Immature natural killer cell (primary cell): ENCODE data around the gene DDX11. TPM values are rescaled to one million over a fixed set of nuclear protein-coding genes. Genes with fewer than 3 reads are reported as not detected.
A peak's percentile ranks its signal among the peaks of the same experiment; 100 is the strongest.
"Not testable (repeated sequence)": the region's sequence is repeated elsewhere in the genome, so short reads cannot be mapped to it uniquely, and the experiment has no call there.

Experiments used
- DNase-seq, 3 donors: peaks; one replicate each; pipeline ENCODE4 v3.0.0; 2022; ENCODE audit warnings: mixed read lengths in 1 of 3
- H3K27ac Mint-ChIP-seq, 6 donors: one replicate each; pipeline ENCODE4 v1.8.0; 2020; ENCODE audit warnings: mixed read lengths in 6 of 6, mild to moderate bottlenecking in 5 of 6, inconsistent platforms in 4 of 6, moderate library complexity in 3 of 6
- H3K27me3 Mint-ChIP-seq, 3 donors: one replicate each; pipeline ENCODE4 v1.8.0; 2020 to 2021; ENCODE audit warnings: low read depth in 3 of 3, mild to moderate bottlenecking in 3 of 3, mixed read lengths in 3 of 3, moderate library complexity in 3 of 3, inconsistent platforms in 1 of 3
- H3K36me3 Mint-ChIP-seq, 3 donors: one replicate each; pipeline ENCODE4 v1.8.0; 2020; ENCODE audit warnings: mixed read lengths in 3 of 3, inconsistent platforms in 2 of 3, mild to moderate bottlenecking in 2 of 3
- H3K4me1 Mint-ChIP-seq, 2 donors: one replicate each; pipeline ENCODE4 v1.8.0; 2020; ENCODE audit warnings: inconsistent platforms in 2 of 2, mild to moderate bottlenecking in 2 of 2, mixed read lengths in 2 of 2, moderate library complexity in 1 of 2
- H3K4me3 Mint-ChIP-seq, 5 donors: one replicate each; pipeline ENCODE4 v1.8.0; 2020; ENCODE audit warnings: mild to moderate bottlenecking in 5 of 5, mixed read lengths in 5 of 5, inconsistent platforms in 3 of 5, moderate library complexity in 3 of 5
- H3K9me3 Mint-ChIP-seq, 6 donors: one replicate each; pipeline ENCODE4 v1.8.0; 2020; ENCODE audit warnings: mild to moderate bottlenecking in 6 of 6, mixed read lengths in 6 of 6, inconsistent platforms in 4 of 6, moderate library complexity in 3 of 6
- polyA plus RNA-seq, 3 donors: library from polyadenylated mRNA; unstranded; fragments of 300-500 nt; fragmentation: Illumina TruSeq; gene quantifications; one replicate each; pipeline ENCODE4 v1.2.3, GENCODE V29; 2021

DDX11 gene
- polyA plus RNA-seq, 3 donors from 2014 or later = 5.4 to 14.7 TPM; not detected in 1

GRCh38 chr12:31041033-31041564, 32.6 kb upstream of the DDX11 start:
- no peaks in the 10 kb centered on the region for H3K36me3 Mint-ChIP-seq
- no peak for DNase-seq
- no peak overlapping the region for H3K27ac Mint-ChIP-seq
- H3K4me1 Mint-ChIP-seq = no peaks in the 10 kb centered on the region
- no peak overlapping the region for H3K4me3 Mint-ChIP-seq
- H3K9me3 Mint-ChIP-seq = no peaks in the 10 kb centered on the region
- H3K27me3 Mint-ChIP-seq = peaks cover 0 to 9% (median 0%) of the 10 kb centered on the region in 3 donors

GRCh38 chr12:31050143-31050542, 23.5 kb upstream of the DDX11 start:
- not testable (repeated sequence) for H3K9me3 Mint-ChIP-seq, H3K36me3 Mint-ChIP-seq, H3K4me3 Mint-ChIP-seq, DNase-seq, H3K27me3 Mint-ChIP-seq
- Mint-ChIP-seq H3K27ac (peak overlapping the region in 1 of 6 donors; percentile 39), H3K4me1 (peaks cover 11 to 13% of the 10 kb centered on the region in 2 donors)

- H3K27ac Mint-ChIP-seq, H3K9me3 Mint-ChIP-seq, DNase-seq, H3K4me3 Mint-ChIP-seq, H3K27me3 Mint-ChIP-seq, H3K36me3 Mint-ChIP-seq: not testable (repeated sequence)
- peaks cover 11 to 13% of the 10 kb centered on the region in 2 donors for H3K4me1 Mint-ChIP-seq
These were observed 23.1 kb upstream of the DDX11 start for GRCh38 chr12:31050548-31050947.

- H3K36me3 Mint-ChIP-seq, H3K9me3 Mint-ChIP-seq, H3K27me3 Mint-ChIP-seq: not testable (repeated sequence)
- DNase-seq = peak; percentile 7 to 14 (median 9)
- Mint-ChIP-seq H3K4me3 (peak overlapping the region in 2 of 5 donors; percentile 4 to 44), H3K4me1 (peaks cover 11 to 13% of the 10 kb centered on the region in 2 donors), H3K27ac (peak overlapping the region in 5 of 6 donors; percentile 7 to 62 (median 52))
These were observed 22.0 kb upstream of the DDX11 start for GRCh38 chr12:31051692-31052091.

GRCh38 chr12:31052121-31052520, 21.5 kb upstream of the DDX11 start:
- peak overlapping the region in 2 of 5 donors; percentile 4 to 44 for H3K4me3 Mint-ChIP-seq
- H3K4me1 Mint-ChIP-seq = peaks cover 11 to 13% of the 10 kb centered on the region in 2 donors
- H3K27ac Mint-ChIP-seq = peak overlapping the region in 3 of 6 donors; percentile 6 to 53 (median 52)
- not testable (repeated sequence) for H3K9me3 Mint-ChIP-seq, H3K27me3 Mint-ChIP-seq, H3K36me3 Mint-ChIP-seq, DNase-seq

GRCh38 chr12:31052666-31053439, 20.8 kb upstream of the DDX11 start:
- H3K9me3 Mint-ChIP-seq, H3K4me3 Mint-ChIP-seq, H3K36me3 Mint-ChIP-seq, DNase-seq, H3K27me3 Mint-ChIP-seq: not testable (repeated sequence)
- H3K27ac Mint-ChIP-seq = peak overlapping the region in 1 of 6 donors; percentile 14
- H3K4me1 Mint-ChIP-seq = peaks cover 11 to 13% of the 10 kb centered on the region in 2 donors

GRCh38 chr12:31053944-31054343, 19.7 kb upstream of the DDX11 start:
- peaks cover 11 to 13% of the 10 kb centered on the region in 2 donors for H3K4me1 Mint-ChIP-seq
- not testable (repeated sequence) for H3K36me3 Mint-ChIP-seq, H3K27me3 Mint-ChIP-seq, H3K27ac Mint-ChIP-seq, H3K9me3 Mint-ChIP-seq, DNase-seq, H3K4me3 Mint-ChIP-seq

GRCh38 chr12:31057671-31058070, 16.0 kb upstream of the DDX11 start:
- no peak for DNase-seq
- no peaks in the 10 kb centered on the region for H3K9me3 Mint-ChIP-seq
- no peak overlapping the region for H3K27ac Mint-ChIP-seq
- H3K27me3 Mint-ChIP-seq = peaks cover 0 to 1% (median 0%) of the 10 kb centered on the region in 3 donors
- H3K36me3 Mint-ChIP-seq = no peaks in the 10 kb centered on the region
- H3K4me1 Mint-ChIP-seq = peaks cover 0 to under 1% of the 10 kb centered on the region in 2 donors
- no peak overlapping the region for H3K4me3 Mint-ChIP-seq

- H3K27ac Mint-ChIP-seq, H3K36me3 Mint-ChIP-seq, H3K4me1 Mint-ChIP-seq, H3K27me3 Mint-ChIP-seq, H3K9me3 Mint-ChIP-seq, DNase-seq, H3K4me3 Mint-ChIP-seq: not testable (repeated sequence)
These were observed 7.5 kb upstream of the DDX11 start for GRCh38 chr12:31066196-31066595.

GRCh38 chr12:31067656-31068055, 6.0 kb upstream of the DDX11 start:
- DNase-seq, H3K9me3 Mint-ChIP-seq, H3K4me3 Mint-ChIP-seq, H3K4me1 Mint-ChIP-seq, H3K27me3 Mint-ChIP-seq, H3K36me3 Mint-ChIP-seq, H3K27ac Mint-ChIP-seq: not testable (repeated sequence)

- H3K27me3 Mint-ChIP-seq, H3K9me3 Mint-ChIP-seq, H3K27ac Mint-ChIP-seq, H3K36me3 Mint-ChIP-seq, H3K4me3 Mint-ChIP-seq, DNase-seq: not testable (repeated sequence)
- peaks cover 20 to 32% of the 10 kb centered on the region in 2 donors for H3K4me1 Mint-ChIP-seq
These were observed 2.5 kb upstream of the DDX11 start for GRCh38 chr12:31070971-31071740.

- not testable (repeated sequence) for H3K36me3 Mint-ChIP-seq, DNase-seq, H3K9me3 Mint-ChIP-seq, H3K27me3 Mint-ChIP-seq
- H3K4me3 Mint-ChIP-seq = peak overlapping the region; percentile 94 to 99 (median 98)
- H3K27ac Mint-ChIP-seq = peak overlapping the region in 4 of 6 donors; percentile 30 to 97 (median 58)
- peaks cover 20 to 32% of the 10 kb centered on the region in 2 donors for H3K4me1 Mint-ChIP-seq
These were observed 698 bp upstream of the DDX11 start for GRCh38 chr12:31072962-31073361.

- not testable (repeated sequence) for DNase-seq, H3K9me3 Mint-ChIP-seq, H3K27me3 Mint-ChIP-seq, H3K36me3 Mint-ChIP-seq
- H3K4me1 Mint-ChIP-seq = peaks cover 20 to 32% of the 10 kb centered on the region in 2 donors
- H3K27ac Mint-ChIP-seq = peak overlapping the region; percentile 91 to 97 (median 95)
- H3K4me3 Mint-ChIP-seq = peak overlapping the region; percentile 94 to 99 (median 98)
These were observed 744 bp downstream of the DDX11 start for GRCh38 chr12:31074333-31074874.

- H3K27me3 Mint-ChIP-seq, H3K9me3 Mint-ChIP-seq, DNase-seq, H3K4me3 Mint-ChIP-seq, H3K27ac Mint-ChIP-seq: not testable (repeated sequence)
- peaks cover 30 to 42% of the 10 kb centered on the region in 2 donors for H3K4me1 Mint-ChIP-seq
- H3K36me3 Mint-ChIP-seq = peaks cover 0 to 15% (median 0%) of the 10 kb centered on the region in 3 donors
These were observed 2.5 kb downstream of the DDX11 start for GRCh38 chr12:31076150-31076549.
